GM19397 (cell line): ENCODE results near the gene SPIB.
"Not testable (repeated sequence)": the region's sequence is repeated elsewhere in the genome, so short reads cannot be mapped to it uniquely, and the experiment has no call there.

Experiments used
- ATAC-seq: cut with Tn5 transposase; IDR thresholded peaks from one replicate; pipeline ENCODE4 v1.9.1; 2021; ENCODE audit warnings: mild to moderate bottlenecking, moderate library complexity; ENCODE audit not compliant: unreplicated experiment

SPIB gene

GRCh38 chr19:50435221-50435620 lies 16.5 kb downstream of the SPIB start:
- no peak for ATAC-seq

- ATAC-seq: no peak
These were observed 16.9 kb downstream of the SPIB start for GRCh38 chr19:50435627-50436026.

GRCh38 chr19:50437862-50438449 lies 19.2 kb downstream of the SPIB start:
- ATAC-seq: no peak

- not testable (repeated sequence) for ATAC-seq
These were observed 20.4 kb downstream of the SPIB start for GRCh38 chr19:50439130-50439529.

- no peak for ATAC-seq
These were observed 25.3 kb downstream of the SPIB start for GRCh38 chr19:50444059-50444458.

- no peak for ATAC-seq
These were observed 28.3 kb downstream of the SPIB start for GRCh38 chr19:50447053-50447452.

GRCh38 chr19:50447750-50448149 lies 29.0 kb downstream of the SPIB start:
- no peak for ATAC-seq

- no peak for ATAC-seq
These were observed 30.6 kb downstream of the SPIB start for GRCh38 chr19:50449236-50449899.

GRCh38 chr19:50450369-50451222 lies 31.9 kb downstream of the SPIB start:
- no peak for ATAC-seq

GRCh38 chr19:50451223-50451534 lies 32.4 kb downstream of the SPIB start:
- ATAC-seq: no peak

- ATAC-seq: no peak
These were observed 34.5 kb downstream of the SPIB start for GRCh38 chr19:50453243-50453642.

- no peak for ATAC-seq
These were observed 37.3 kb downstream of the SPIB start for GRCh38 chr19:50455992-50456391.

- no peak for ATAC-seq
These were observed 38.6 kb downstream of the SPIB start for GRCh38 chr19:50457300-50457699.

GRCh38 chr19:50458396-50459066 lies 39.8 kb downstream of the SPIB start:
- no peak for ATAC-seq

- no peak for ATAC-seq
These were observed 40.3 kb downstream of the SPIB start for GRCh38 chr19:50459067-50459456.

GRCh38 chr19:50459638-50460037 lies 40.9 kb downstream of the SPIB start:
- no peak for ATAC-seq

- ATAC-seq: peak; percentile 64
These were observed 41.5 kb downstream of the SPIB start for GRCh38 chr19:50460161-50460765.

- ATAC-seq: no peak
These were observed 42.5 kb downstream of the SPIB start for GRCh38 chr19:50461066-50461875.

- no peak for ATAC-seq
These were observed 44.2 kb downstream of the SPIB start for GRCh38 chr19:50462970-50463369.

GRCh38 chr19:50464348-50464747 lies 45.6 kb downstream of the SPIB start:
- no peak for ATAC-seq
